Measurements from ENCODE around the gene NUCB1. TPM values are rescaled to one million over a fixed set of nuclear protein-coding genes. Genes with fewer than 3 reads are reported as not detected.
A peak's percentile ranks its signal among the peaks of the same experiment; 100 is the strongest.

NUCB1 gene
- polyA plus RNA-seq, 3 donors, result 80.9 to 178 (median 108) TPM

- H3K36me3 ChIP-seq (replicated peaks in 1 of 2; ENCODE audit: control insufficient read depth in 1 of 2, insufficient read depth in 2 of 2, low read length in 2 of 2), result peaks cover 31 to 56% of the 10 kb centered on the region in 2 donors
- no peak overlapping the region for H3K4me3 Mint-ChIP-seq
- peak overlapping the region in 1 of 3 experiments; percentile 99 for H3K4me3 ChIP-seq (replicated peaks in 1 of 3; ENCODE audit: low read depth in 2 of 3, low read length in 3 of 3)
Observed at GRCh38 chr19:48968813-48969218, 68.7 kb downstream of the NUCB1 start.

GRCh38 chr19:48969276-48970138 lies 69.4 kb downstream of the NUCB1 start:
- WGBS (ENCODE audit: insufficient coverage), result 97% methylated on average over 36 of the region's 45 CpGs

More at GRCh38 chr19:48968813-48969218, 68.7 kb downstream of the NUCB1 start:
- H3K9me3 Mint-ChIP-seq, result peaks cover 0 to 10% (median 0%) of the 10 kb centered on the region in 7 donors
- peaks cover 37 to 59% of the 10 kb centered on the region in 2 donors for H3K36me3 Mint-ChIP-seq
- H3K4me1 Mint-ChIP-seq, result peaks cover 47% of the 10 kb centered on the region
- H3K4me1 ChIP-seq (ENCODE audit: control insufficient read depth in 1 of 2, insufficient read depth in 2 of 2, low read length in 2 of 2), result peaks cover 46 to 55% of the 10 kb centered on the region in 2 donors
- H3K27ac Mint-ChIP-seq, result peak overlapping the region in 5 of 7 donors; percentile 95 to 99 (median 97)
- WGBS (ENCODE audit: insufficient coverage), result 98% methylated on average over 12 of the region's 15 CpGs
- H3K79me2 ChIP-seq (ENCODE audit: insufficient read depth, low read length), result peaks cover 37% of the 10 kb centered on the region
- TF ChIP-seq, protein P1, sequence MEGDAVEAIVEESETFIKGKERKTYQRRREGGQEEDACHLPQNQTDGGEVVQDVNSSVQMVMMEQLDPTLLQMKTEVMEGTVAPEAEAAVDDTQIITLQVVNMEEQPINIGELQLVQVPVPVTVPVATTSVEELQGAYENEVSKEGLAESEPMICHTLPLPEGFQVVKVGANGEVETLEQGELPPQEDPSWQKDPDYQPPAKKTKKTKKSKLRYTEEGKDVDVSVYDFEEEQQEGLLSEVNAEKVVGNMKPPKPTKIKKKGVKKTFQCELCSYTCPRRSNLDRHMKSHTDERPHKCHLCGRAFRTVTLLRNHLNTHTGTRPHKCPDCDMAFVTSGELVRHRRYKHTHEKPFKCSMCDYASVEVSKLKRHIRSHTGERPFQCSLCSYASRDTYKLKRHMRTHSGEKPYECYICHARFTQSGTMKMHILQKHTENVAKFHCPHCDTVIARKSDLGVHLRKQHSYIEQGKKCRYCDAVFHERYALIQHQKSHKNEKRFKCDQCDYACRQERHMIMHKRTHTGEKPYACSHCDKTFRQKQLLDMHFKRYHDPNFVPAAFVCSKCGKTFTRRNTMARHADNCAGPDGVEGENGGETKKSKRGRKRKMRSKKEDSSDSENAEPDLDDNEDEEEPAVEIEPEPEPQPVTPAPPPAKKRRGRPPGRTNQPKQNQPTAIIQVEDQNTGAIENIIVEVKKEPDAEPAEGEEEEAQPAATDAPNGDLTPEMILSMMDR (IDR thresholded peaks at IDR 0.05), result no peak
- DNase-seq, result no peak
- H3K27me3 ChIP-seq (ENCODE audit: control insufficient read depth in 2 of 2, insufficient read depth in 2 of 2, low read length in 2 of 2), result no peaks in the 10 kb centered on the region
- H3K9ac ChIP-seq (ENCODE audit: insufficient read depth, low read length, poor library complexity, severe bottlenecking), result no peak overlapping the region
- peaks cover 34% of the 10 kb centered on the region for H4K20me1 ChIP-seq (ENCODE audit: insufficient read depth, low read length)
- H2AFZ ChIP-seq (ENCODE audit: insufficient read depth, low read depth, low read length, poor library complexity, severe bottlenecking), result no peak overlapping the region
- no peak overlapping the region for H3K4me2 ChIP-seq (replicated peaks; ENCODE audit: extremely low read depth, low read length, poor library complexity, severe bottlenecking)
- H3K27ac ChIP-seq (ENCODE audit: low read depth in 1 of 2, low read length in 2 of 2), result peak overlapping the region; percentile 79 to 90
- H3K27me3 Mint-ChIP-seq (ENCODE audit: low read depth in 3 of 3), result peaks cover 0 to 14% (median 0%) of the 10 kb centered on the region in 3 donors
- H3K9me3 ChIP-seq (replicated peaks in 1 of 2; ENCODE audit: control insufficient read depth in 1 of 2, insufficient read depth in 1 of 2, low read length in 2 of 2), result no peaks in the 10 kb centered on the region
- intact Hi-C loops (cut with micrococcal nuclease), result loop anchor here (5.0 to 10.0 kb wide), 2 partner anchors 332 to 334 kb away; partner anchors contain the start of gene DBP (in 2 of the 2)

More at GRCh38 chr19:48969276-48970138, 69.4 kb downstream of the NUCB1 start:
- Histone ChIP-seq H3K27me3 (ENCODE audit: control insufficient read depth in 2 of 2, insufficient read depth in 2 of 2, low read length in 2 of 2) (no peaks in the 10 kb centered on the region), H3K4me1 (ENCODE audit: control insufficient read depth in 1 of 2, insufficient read depth in 2 of 2, low read length in 2 of 2) (peaks cover 39 to 48% of the 10 kb centered on the region in 2 donors), H3K79me2 (ENCODE audit: insufficient read depth, low read length) (peaks cover 30% of the 10 kb centered on the region), H3K27ac (ENCODE audit: low read depth in 1 of 2, low read length in 2 of 2) (no peak overlapping the region), H3K36me3 (replicated peaks in 1 of 2; ENCODE audit: control insufficient read depth in 1 of 2, insufficient read depth in 2 of 2, low read length in 2 of 2) (peaks cover 38 to 63% of the 10 kb centered on the region in 2 donors), H3K9me3 (replicated peaks in 1 of 2; ENCODE audit: control insufficient read depth in 1 of 2, insufficient read depth in 1 of 2, low read length in 2 of 2) (no peaks in the 10 kb centered on the region), H3K4me3 (replicated peaks in 1 of 3; ENCODE audit: low read depth in 2 of 3, low read length in 3 of 3) (no peak overlapping the region), H2AFZ (ENCODE audit: insufficient read depth, low read depth, low read length, poor library complexity, severe bottlenecking) (no peak overlapping the region), H3K9ac (ENCODE audit: insufficient read depth, low read length, poor library complexity, severe bottlenecking) (no peak overlapping the region), H3K4me2 (replicated peaks; ENCODE audit: extremely low read depth, low read length, poor library complexity, severe bottlenecking) (no peak overlapping the region), H4K20me1 (ENCODE audit: insufficient read depth, low read length) (peaks cover 34% of the 10 kb centered on the region)
- Mint-ChIP-seq H3K27me3 (ENCODE audit: low read depth in 3 of 3) (peaks cover 0 to 13% (median 0%) of the 10 kb centered on the region in 3 donors), H3K9me3 (peaks cover 0 to 10% (median 0%) of the 10 kb centered on the region in 7 donors), H3K4me3 (no peak overlapping the region), H3K4me1 (peaks cover 40% of the 10 kb centered on the region), H3K36me3 (peaks cover 44 to 65% of the 10 kb centered on the region in 2 donors), H3K27ac (peak overlapping the region in 4 of 7 donors; percentile 41 to 95 (median 70))
- TF ChIP-seq, protein P1 (IDR thresholded peaks at IDR 0.05), result no peak
- DNase-seq, result peak in 1 of 3 donors; percentile 41
- intact Hi-C loops (cut with micrococcal nuclease), result loop anchor here (5.0 to 10.0 kb wide), 5 partner anchors 72 to 335 kb away; partner anchors contain the start of genes DBP (in 2 of the 2) and TULP2 (in 1 of the 2)
